Adrenal gland (tissue), 5 donors: Measurements from ENCODE around the gene KATNB1.
"Not testable (repeated sequence)": the region's sequence is repeated elsewhere in the genome, so short reads cannot be mapped to it uniquely, and the experiment has no call there.

ENCODE experiments used
- CTCF ChIP-seq, 6 experiments: fragments of 450-650 bp in 4 of 6; fragments of 200-600 bp in 2 of 6; sonication (generic) in 1 of 6; IDR thresholded peaks; 1 replicate in 5 of 6; 2 replicates in 1 of 6; pipeline versions ENCODE4 v1.5.1 to v1.8.0; 2016 to 2021; ENCODE audit warnings: antibody characterized with exemption in 6 of 6, mild to moderate bottlenecking in 2 of 6, moderate library complexity in 1 of 6
- POLR2A ChIP-seq, 2 donors: fragments of 450-650 bp; IDR thresholded peaks; one replicate each; pipeline ENCODE4 v1.6.1; 2017; ENCODE audit warnings: antibody characterized with exemption in 2 of 2, mild to moderate bottlenecking in 2 of 2, moderate library complexity in 1 of 2
- donor health status: DM: no; HTN: no; CAD: no.

GRCh38 chr16:57779836-57780235, 44.3 kb downstream of the KATNB1 start:
- TF ChIP-seq POLR2A, CTCF (IDR thresholded peaks at IDR 0.05): not testable (repeated sequence)
